GM12873 (cell line): ENCODE data around the gene PIP5K1B.

ENCODE experiments used
- TF ChIP-seq, protein P1 (sequence below): IDR thresholded peaks from 2 replicates; pipeline ENCODE4 v1.5.1; 2012; ENCODE audit warnings: low read depth, mild to moderate bottlenecking, moderate library complexity, low read length, control low read depth; ENCODE audit not compliant: insufficient read depth; ENCODE audit errors: missing control alignments

PIP5K1B gene

DNA sequence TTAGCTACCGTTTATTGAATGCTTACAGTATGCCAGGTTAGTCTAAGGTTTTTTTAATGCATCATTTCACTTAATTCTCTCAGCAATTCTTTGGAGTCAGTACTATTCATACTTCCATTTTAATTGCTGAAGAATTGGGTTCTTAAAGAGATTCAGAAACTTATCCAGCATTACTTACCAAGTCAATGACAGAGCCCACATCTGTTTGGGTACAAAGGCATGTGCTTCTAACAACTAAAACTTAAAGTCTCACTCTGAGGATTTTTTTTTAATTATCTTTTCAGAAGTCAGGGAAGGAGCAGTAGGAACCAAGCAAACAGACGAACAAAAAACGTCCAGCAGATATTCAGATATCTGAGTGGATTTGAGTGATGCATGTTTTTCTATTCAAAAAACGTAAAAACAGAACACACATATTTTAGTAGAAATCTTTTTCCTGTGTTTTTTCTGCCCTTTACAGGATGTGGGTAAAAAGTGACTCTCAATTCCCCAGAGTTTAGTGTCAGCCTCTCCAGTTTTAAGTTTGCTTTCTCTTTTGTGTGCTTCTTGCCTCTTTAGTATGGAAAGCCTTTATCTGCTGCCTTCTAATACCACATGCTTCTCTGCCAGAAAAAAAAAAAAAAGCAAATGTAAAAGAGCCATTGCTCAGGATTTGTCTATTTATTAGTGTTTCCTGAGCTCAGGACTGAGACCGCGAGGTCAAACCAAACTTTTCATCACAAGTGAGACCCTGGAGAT, 190.9 kb downstream of the PIP5K1B start:
- TF ChIP-seq, protein P1, sequence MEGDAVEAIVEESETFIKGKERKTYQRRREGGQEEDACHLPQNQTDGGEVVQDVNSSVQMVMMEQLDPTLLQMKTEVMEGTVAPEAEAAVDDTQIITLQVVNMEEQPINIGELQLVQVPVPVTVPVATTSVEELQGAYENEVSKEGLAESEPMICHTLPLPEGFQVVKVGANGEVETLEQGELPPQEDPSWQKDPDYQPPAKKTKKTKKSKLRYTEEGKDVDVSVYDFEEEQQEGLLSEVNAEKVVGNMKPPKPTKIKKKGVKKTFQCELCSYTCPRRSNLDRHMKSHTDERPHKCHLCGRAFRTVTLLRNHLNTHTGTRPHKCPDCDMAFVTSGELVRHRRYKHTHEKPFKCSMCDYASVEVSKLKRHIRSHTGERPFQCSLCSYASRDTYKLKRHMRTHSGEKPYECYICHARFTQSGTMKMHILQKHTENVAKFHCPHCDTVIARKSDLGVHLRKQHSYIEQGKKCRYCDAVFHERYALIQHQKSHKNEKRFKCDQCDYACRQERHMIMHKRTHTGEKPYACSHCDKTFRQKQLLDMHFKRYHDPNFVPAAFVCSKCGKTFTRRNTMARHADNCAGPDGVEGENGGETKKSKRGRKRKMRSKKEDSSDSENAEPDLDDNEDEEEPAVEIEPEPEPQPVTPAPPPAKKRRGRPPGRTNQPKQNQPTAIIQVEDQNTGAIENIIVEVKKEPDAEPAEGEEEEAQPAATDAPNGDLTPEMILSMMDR = no peak

DNA sequence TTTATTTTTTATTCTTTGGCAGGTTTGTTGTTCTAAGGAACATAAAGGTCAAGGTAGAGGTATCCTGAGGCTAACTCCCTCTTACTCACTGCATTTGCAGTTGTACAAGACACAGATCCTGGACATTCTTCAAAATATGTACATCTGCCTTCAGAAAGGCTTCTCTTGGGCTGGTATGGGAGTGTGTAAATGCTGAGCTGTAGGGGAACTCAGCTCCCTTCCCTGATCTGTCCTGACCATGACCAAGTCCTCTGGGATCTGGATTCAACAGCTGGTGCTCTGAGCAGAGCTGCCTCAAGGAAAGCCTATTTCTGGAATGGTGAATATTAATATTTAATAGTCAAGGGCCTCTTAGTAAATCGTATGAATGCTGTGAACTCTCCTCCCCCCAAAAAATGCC, 191.4 kb downstream of the PIP5K1B start:
- TF ChIP-seq, protein P1 = no peak

DNA sequence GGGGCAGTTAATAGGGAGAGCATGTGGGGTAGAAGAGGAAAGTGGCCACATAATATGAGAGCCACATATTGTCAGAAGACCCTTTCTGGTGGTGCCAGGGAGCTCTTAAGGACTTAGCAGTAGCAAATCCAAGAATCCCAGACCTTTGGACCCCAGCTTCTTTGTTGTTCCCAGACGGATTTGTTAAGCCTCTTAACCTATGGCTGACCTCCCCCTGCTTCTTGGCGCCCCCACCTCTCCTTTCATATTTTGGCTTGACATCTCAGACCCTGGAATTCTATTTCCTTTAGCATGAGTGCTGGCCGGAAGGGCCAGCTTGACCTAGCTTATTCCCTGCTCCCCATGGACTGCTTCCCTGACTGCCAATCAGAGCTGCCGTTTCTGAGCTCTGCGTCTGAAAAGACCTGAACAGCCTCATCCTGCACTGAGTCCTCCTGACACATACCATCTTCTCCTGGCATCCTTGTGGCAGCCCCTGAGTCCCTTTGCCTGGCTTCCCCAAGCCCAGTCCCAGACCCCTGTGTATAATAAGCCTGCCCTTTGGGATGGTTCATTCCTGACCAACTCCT, 192.6 kb downstream of the PIP5K1B start:
- TF ChIP-seq, protein P1 = no peak

DNA sequence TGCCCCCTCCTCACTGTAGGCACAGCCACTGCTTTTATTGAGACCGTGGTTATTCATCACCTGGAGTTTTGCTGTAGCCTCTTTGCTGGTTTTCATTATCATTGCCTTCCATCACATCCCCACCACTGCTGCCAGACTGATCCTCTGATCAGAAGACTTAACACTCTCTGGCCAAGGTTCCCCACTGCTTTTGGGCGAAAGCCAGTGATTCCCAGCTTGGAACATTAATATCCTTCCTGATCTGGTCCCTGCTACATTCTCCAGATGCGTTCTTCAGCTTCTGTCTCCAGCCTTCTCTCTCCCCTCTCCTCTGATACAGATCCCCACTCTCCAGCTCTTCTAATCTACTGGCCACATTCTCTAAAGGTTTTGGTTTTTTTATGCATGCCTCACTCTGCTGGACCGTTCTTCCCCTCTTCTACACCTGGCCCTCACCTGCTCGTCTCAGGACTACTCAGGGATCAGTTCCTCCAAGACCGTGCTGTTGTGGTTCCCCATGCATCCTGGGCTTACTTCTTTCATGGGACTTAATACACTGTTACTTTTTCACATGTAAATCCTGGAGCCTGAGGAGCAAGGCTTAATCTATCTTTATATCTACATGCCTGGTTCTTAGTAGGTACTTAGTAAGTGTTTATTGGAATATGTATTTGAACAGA, 193.9 kb downstream of the PIP5K1B start:
- TF ChIP-seq, protein P1 = no peak

DNA sequence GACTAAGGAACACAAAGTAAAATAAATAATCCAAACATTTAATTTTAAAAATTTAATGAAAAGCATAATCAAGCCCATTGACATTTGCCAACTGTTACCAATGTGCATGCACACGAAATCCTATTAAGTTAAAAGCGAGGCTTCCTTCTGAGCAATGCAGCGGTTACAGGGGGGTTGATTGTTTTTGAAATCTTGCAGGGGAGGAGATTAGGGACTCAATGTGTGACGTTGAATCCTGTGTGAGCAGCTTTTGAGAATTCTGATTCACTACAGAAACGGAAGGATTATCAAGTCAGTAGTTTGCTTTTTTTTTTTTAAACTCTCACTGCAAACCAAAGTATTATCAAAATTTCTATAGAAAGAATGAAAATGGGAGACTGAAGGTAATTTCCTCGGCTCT, 199.4 kb downstream of the PIP5K1B start:
- TF ChIP-seq, protein P1 = no peak

DNA sequence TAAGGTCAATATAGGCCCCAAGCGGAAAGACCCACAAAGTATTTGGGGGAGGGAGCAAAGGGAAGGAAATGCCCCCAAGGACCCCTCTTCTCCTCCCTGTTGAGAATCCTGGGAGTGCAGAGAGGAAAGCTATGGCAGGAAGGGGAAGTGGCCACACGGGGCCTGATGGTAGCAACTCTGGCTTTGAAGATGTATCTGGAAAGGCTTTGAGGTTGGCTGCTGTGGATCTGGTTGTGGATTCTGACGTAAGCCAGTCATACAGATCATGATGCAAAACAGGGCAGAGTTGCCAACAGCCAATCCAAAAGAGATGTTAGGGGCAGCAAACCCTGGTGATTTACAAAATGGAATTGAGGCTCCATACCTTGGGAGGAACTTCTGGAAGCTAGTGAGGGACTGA, 200.1 kb downstream of the PIP5K1B start:
- TF ChIP-seq, protein P1 = no peak

DNA sequence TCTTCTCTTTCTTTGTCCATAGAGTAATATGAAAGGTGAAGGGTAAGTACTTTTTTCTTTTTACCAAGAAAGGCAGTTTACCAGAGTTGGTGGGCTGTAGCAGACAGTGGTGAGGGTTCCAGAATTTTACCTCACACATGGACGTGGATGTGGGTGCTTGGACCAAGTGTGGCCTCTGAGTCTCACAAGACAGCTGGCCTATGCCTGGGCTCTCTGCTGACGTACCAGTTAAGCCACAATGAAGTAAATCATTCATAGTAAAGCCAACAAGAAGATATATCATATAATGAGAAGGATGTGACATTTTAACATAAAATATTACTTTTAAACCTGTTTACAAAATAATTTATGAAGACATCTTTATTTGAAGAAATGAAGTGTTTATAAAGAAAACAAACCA, 202.9 kb downstream of the PIP5K1B start:
- TF ChIP-seq, protein P1 = no peak
